Posterior vena cava (tissue), 2 donors: Measurements from ENCODE around the gene DYNC1LI2. TPM values are rescaled to one million over a fixed set of nuclear protein-coding genes. Genes with fewer than 3 reads are reported as not detected.

Experiments
- DNase-seq: peaks from one replicate; pipeline ENCODE4 v3.0.0-alpha.2; 2020; ENCODE audit warnings: low spot score
- intact Hi-C, 2 donors: fragments of 100-400 bp; cut with DNase I; formaldehyde crosslinking; loops; one replicate each; pipeline versions ENCODE4 v1.14.1 to v1.14.2; 2022 to 2023
- total RNA-seq, 2 donors: library from RNA; stranded (reverse); fragmentation: NEBNext Ultra II Directional; extraction: Animal tissue kit (Norgen Biotek cat#: 25700); gene quantifications; one replicate each; pipeline ENCODE4 v1.2.1, GENCODE V29; 2021
- donor health status: DM: yes; HTN: yes; CAD: no.
- donor health status: DM: yes; HTN: yes; CAD: no.

DYNC1LI2 gene
- total RNA-seq, 2 donors from 2014 or later, result 159 to 192 TPM

GRCh38 chr16:66741950-66742808, 9.2 kb downstream of the DYNC1LI2 start:
- no peak for DNase-seq
- intact Hi-C loops, result no loop called here

- intact Hi-C loops, result no loop called here
- DNase-seq, result peak; percentile 93
These were observed 10.1 kb downstream of the DYNC1LI2 start for GRCh38 chr16:66741169-66741900.

GRCh38 chr16:66740533-66740932, 10.9 kb downstream of the DYNC1LI2 start:
- intact Hi-C loops, result no loop called here

GRCh38 chr16:66740010-66740409, 11.4 kb downstream of the DYNC1LI2 start:
- intact Hi-C loops, result no loop called here
- no peak for DNase-seq

More at GRCh38 chr16:66740533-66740932, 10.9 kb downstream of the DYNC1LI2 start:
- no peak for DNase-seq

GRCh38 chr16:66735891-66736290, 15.5 kb downstream of the DYNC1LI2 start:
- intact Hi-C loops, result loop anchor here in 1 of 2 donors (10.0 kb wide), 2 partner anchors 119 to 409 kb away; no protein-coding TSS in a partner anchor
- no peak for DNase-seq

GRCh38 chr16:66731101-66731500, 20.3 kb downstream of the DYNC1LI2 start:
- intact Hi-C loops, result loop anchor here in 1 of 2 donors (10.0 kb wide), 2 partner anchors 124 to 414 kb away; no protein-coding TSS in a partner anchor

GRCh38 chr16:66728804-66729203, 22.6 kb downstream of the DYNC1LI2 start:
- no peak for DNase-seq
- intact Hi-C loops, result no loop called here

More at GRCh38 chr16:66731101-66731500, 20.3 kb downstream of the DYNC1LI2 start:
- no peak for DNase-seq

DNA sequence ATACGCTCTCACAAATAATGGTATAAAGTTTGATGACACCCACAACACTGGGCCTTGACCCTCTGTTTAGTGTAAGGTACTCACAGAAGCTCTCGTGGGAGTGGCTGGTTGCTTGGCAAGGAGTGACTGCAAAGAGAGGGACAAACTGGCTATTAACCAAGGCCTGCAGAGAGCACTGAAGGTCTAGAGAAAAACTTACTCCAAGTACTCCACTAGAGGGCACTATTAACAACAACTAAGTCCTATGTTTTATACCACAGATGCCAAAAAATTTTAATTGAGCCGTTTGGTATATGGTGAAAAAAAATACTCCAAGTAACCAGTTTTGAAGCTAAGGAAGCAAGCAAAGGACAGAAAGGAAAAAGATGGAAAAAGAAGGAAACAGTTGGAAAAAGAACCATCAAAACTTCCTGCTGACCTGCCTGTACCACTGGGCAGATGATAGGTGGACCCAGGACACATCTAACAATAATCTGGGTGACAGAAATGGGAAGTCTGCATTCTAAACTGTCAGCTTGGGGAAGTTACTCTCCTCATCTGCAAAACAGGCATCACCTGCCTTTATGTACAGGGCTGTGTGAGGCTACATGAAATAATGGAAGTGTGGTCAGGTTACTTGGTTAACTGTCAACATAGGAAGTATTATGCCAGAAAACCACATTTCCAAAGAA, 23.2 kb downstream of the DYNC1LI2 start:
- intact Hi-C loops, result no loop called here
- no peak for DNase-seq

GRCh38 chr16:66720766-66721165, 30.6 kb downstream of the DYNC1LI2 start:
- intact Hi-C loops, result no loop called here
- DNase-seq, result no peak

DNA sequence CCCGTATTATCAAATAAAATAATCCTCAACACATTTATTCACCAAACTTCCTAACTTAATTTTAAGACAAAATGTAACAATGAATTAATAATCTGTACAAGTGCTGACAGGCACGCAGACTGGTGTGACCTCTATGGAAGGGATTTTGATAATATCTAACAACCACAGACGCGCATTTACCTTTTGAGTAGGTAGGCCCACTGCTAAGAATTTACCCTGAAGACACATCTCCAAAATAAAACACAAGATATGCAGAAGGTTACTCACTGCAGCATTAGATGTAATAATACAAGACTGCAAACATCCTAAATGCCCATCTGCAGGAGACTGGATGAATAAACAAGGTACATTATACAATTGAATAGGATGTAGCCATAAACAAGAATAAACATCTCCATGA, 32.2 kb downstream of the DYNC1LI2 start:
- intact Hi-C loops, result no loop called here
- no peak for DNase-seq

DNA sequence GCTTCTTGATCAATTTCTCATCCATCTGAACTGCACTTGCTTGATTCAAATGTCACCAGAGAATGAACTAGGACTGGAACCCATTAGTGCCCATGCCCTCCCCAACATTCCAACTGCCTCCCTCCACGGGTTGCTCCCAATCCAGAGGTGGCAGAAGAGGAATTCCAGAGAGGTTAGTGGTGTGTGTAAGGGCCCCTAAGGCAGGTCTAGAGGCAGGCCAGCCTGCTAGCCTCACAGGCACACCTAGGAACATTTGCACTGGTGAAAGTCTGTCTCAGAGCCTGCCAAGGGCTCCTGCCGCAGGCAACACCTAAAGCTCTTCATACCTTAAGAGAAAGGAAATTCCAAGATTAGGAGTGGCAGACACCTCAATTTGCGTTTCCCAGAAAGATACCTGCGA, 33.6 kb downstream of the DYNC1LI2 start:
- intact Hi-C loops, result no loop called here
- DNase-seq, result no peak

GRCh38 chr16:66717112-66717675, 34.2 kb downstream of the DYNC1LI2 start:
- intact Hi-C loops, result no loop called here
- no peak for DNase-seq

DNA sequence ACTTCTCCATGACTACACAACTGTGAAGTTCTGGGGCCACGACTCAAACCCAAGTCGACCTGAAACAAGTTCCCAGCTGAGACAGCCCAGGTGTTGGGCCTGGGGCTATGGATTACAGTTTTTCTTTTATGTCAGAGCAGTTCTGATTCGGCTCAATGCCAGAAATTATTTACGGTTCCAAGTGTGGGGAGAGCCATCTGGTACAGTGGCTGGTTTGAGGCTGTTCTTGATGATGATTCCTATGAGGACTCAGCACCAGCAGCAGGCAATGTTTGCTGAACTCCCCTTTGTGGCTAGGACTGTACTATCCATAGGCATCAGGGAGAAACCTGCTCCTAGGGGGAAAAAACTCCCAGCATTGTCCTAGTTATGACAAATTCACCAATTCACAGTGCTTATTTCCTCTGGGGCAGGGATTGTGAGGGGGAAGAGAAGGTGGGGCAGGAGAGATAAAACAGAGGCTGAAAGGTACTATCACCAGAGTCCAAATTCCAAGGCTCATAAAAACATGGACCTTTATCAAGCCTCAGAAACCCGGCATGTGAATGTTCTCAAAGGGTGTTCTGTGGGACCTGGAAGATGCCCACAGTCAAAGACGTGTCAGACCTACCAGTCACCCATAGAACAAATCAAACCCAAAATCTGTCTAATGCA, 36.6 kb downstream of the DYNC1LI2 start:
- DNase-seq, result no peak
- intact Hi-C loops, result no loop called here

DNA sequence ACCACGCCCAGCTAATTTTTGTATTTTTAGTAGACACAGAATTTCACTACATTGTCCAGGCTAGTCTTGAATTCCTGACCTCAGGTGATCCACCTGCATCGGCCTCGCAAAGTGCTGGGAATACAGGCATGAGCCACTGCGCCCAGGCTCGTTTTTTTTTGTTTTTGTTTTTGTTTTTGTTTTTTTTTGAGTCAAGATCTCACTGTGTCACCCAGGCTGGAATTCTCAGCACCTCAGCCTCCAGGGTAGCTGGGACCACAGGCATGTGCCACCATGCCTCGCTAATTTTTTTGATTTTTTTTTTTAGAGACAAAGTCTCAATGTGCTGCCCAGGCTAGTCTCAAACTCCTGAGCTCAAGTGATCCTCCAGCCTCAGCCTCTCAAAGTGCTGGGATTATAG, 37.3 kb downstream of the DYNC1LI2 start:
- intact Hi-C loops, result no loop called here
- no peak for DNase-seq

- DNase-seq, result no peak
- intact Hi-C loops, result no loop called here
These were observed 38.3 kb downstream of the DYNC1LI2 start for GRCh38 chr16:66713076-66713475.

DNA sequence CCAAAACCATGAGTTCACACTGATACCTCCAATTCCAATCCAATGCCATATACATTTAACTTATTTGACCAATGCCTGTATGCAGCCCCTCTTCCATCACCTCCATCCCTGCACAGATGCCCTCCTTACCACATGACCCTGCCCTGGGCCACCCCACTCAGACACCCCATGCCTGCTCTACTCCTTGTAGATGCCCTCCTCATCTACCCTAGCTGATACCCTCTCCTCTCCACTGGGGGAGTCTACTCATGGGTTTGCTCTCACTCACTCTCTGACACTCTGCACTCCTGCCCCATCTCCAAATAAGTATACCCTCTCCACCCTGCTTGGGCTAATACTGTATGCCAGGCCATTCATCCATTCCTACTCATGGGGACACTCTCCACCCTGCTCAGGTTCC, 38.9 kb downstream of the DYNC1LI2 start:
- no peak for DNase-seq
- intact Hi-C loops, result no loop called here

GRCh38 chr16:66711581-66711980, 39.8 kb downstream of the DYNC1LI2 start:
- no peak for DNase-seq
- intact Hi-C loops, result no loop called here

DNA sequence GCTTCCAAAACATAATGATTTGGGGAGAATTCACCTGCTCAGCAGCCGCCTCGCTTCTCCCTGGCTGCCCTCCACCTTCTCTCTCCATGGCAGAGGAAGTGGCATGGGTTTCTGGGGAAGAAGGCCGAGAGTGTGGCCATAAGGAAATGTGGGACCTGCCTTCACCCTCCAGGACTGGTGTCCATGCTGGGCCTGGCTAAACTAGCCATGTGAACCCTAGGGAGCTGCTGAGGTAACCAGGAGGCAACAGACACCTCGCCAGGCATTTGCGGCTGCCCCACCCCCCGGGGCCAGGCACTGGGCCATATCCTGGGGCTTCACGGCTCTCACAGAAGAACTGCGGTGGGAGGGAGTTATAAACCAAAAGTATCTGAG, 44.9 kb downstream of the DYNC1LI2 start:
- no peak for DNase-seq
- intact Hi-C loops, result no loop called here
